Pericardium fibroblast (primary cell): ENCODE results near the gene MAGEC1. TPM values are rescaled to one million over a fixed set of nuclear protein-coding genes. Genes with fewer than 3 reads are reported as not detected.

Source experiments
- total RNA-seq: library from RNA; depleted of rRNA; stranded (reverse); fragments of >200 nt; gene quantifications from 2 replicates; pipeline ENCODE4 v1.2.3, GENCODE V29; 2015

MAGEC1 gene, protein sequence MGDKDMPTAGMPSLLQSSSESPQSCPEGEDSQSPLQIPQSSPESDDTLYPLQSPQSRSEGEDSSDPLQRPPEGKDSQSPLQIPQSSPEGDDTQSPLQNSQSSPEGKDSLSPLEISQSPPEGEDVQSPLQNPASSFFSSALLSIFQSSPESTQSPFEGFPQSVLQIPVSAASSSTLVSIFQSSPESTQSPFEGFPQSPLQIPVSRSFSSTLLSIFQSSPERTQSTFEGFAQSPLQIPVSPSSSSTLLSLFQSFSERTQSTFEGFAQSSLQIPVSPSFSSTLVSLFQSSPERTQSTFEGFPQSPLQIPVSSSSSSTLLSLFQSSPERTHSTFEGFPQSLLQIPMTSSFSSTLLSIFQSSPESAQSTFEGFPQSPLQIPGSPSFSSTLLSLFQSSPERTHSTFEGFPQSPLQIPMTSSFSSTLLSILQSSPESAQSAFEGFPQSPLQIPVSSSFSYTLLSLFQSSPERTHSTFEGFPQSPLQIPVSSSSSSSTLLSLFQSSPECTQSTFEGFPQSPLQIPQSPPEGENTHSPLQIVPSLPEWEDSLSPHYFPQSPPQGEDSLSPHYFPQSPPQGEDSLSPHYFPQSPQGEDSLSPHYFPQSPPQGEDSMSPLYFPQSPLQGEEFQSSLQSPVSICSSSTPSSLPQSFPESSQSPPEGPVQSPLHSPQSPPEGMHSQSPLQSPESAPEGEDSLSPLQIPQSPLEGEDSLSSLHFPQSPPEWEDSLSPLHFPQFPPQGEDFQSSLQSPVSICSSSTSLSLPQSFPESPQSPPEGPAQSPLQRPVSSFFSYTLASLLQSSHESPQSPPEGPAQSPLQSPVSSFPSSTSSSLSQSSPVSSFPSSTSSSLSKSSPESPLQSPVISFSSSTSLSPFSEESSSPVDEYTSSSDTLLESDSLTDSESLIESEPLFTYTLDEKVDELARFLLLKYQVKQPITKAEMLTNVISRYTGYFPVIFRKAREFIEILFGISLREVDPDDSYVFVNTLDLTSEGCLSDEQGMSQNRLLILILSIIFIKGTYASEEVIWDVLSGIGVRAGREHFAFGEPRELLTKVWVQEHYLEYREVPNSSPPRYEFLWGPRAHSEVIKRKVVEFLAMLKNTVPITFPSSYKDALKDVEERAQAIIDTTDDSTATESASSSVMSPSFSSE
- not detected in 2 replicates for total RNA-seq

DNA sequence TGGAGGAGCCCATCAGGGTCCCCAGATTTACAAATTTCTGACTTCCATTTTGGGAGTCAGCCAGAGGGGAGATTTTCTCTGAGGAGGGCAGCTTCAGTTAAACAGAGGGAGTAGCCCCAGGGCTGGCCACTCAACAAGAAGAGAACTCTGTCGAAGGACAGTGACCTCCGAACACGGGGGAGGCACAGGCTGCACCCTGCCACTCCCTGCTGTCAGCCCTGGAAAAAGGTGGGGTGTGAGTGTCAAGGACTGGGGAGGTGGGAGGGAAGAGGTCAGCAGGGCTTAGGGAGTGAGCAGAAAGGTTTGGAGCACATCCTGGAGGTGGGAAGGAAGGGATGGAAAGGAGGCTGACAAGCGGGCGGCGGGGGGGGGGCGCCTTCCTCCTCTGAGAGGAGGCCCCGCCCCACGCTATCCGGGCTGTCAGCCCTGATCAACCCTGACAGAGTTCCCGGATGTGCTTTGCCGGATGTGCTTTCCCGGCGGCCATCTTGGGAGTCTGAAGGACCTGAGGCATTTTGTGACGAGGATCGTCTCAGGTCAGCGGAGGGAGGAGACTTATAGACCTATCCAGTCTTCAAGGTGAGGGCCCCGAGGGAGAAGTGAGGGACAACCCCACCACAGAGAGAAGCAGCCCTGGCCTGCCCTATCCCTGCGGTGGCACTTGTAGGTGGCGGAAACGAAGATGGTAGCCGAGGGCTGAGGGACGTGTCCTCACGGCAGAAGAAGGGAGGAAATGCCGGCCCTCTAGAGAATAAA is at the start of gene MAGEC1:
MAGEC1 (plus strand) TSS at position 495 of the 756 bp plus-strand sequence. CDS start 1,179 bp downstream, outside the sequence.

Other genes with a start within 250 kb of the MAGEC1 start
- not detected in 2 replicates for gene SPANXD, start 205.2 kb upstream of the MAGEC1 start, total RNA-seq
- gene MAGEC3, start 65.6 kb upstream of the MAGEC1 start, total RNA-seq = not detected in 2 replicates